ENCODE data around the gene IGFBP3.
"Not testable (repeated sequence)": the region's sequence is repeated elsewhere in the genome, so short reads cannot be mapped to it uniquely, and the experiment has no call there.

The IGFBP3 gene

GRCh38 chr7:45920502-45921380 is at the start of gene IGFBP3:
Gene IGFBP3, minus strand, starts transcription at chr7:45921272. Its CDS starts 132 bp downstream, at chr7:45921140.
- H3K27ac Mint-ChIP-seq, result no peak within 1 kb of the TSS
- H3K9me3 Mint-ChIP-seq, result no peaks in the 10 kb centered on the region
- peaks cover 26% of the 10 kb centered on the region for H3K4me1 Mint-ChIP-seq
- H3K36me3 Mint-ChIP-seq, result no peaks in the 10 kb centered on the region
- H3K4me3 Mint-ChIP-seq, result peak within 1 kb of the TSS; percentile 54
- peaks cover 47% of the 10 kb centered on the region for H3K27me3 Mint-ChIP-seq

GRCh38 chr7:45970454-45970853 is 49.4 kb upstream of the IGFBP3 start:
- Mint-ChIP-seq H3K36me3 (peaks cover 2% of the 10 kb centered on the region), H3K9me3 (no peaks in the 10 kb centered on the region), H3K27me3 (no peaks in the 10 kb centered on the region), H3K27ac (no peak overlapping the region), H3K4me3 (no peak overlapping the region), H3K4me1 (no peaks in the 10 kb centered on the region)

- Mint-ChIP-seq H3K4me1 (no peaks in the 10 kb centered on the region), H3K36me3 (peaks cover 2% of the 10 kb centered on the region), H3K9me3 (no peaks in the 10 kb centered on the region), H3K27ac (no peak overlapping the region), H3K4me3 (no peak overlapping the region), H3K27me3 (no peaks in the 10 kb centered on the region)
Measured at GRCh38 chr7:45969940-45970339, 48.9 kb upstream of the IGFBP3 start.

GRCh38 chr7:45968856-45969541 is 47.9 kb upstream of the IGFBP3 start:
- Mint-ChIP-seq H3K36me3 (peaks cover 2% of the 10 kb centered on the region), H3K4me3 (no peak overlapping the region), H3K27ac (no peak overlapping the region)

GRCh38 chr7:45968312-45968711 is 47.2 kb upstream of the IGFBP3 start:
- Mint-ChIP-seq H3K9me3 (no peaks in the 10 kb centered on the region), H3K36me3 (peaks cover 2% of the 10 kb centered on the region), H3K4me3 (no peak overlapping the region), H3K4me1 (no peaks in the 10 kb centered on the region), H3K27me3 (no peaks in the 10 kb centered on the region), H3K27ac (no peak overlapping the region)

More at GRCh38 chr7:45968856-45969541, 47.9 kb upstream of the IGFBP3 start:
- Mint-ChIP-seq H3K4me1 (no peaks in the 10 kb centered on the region), H3K9me3 (no peaks in the 10 kb centered on the region), H3K27me3 (no peaks in the 10 kb centered on the region)

- Mint-ChIP-seq H3K9me3 (no peaks in the 10 kb centered on the region), H3K27me3 (no peaks in the 10 kb centered on the region), H3K4me3 (no peak overlapping the region), H3K27ac (no peak overlapping the region), H3K36me3 (peaks cover 2% of the 10 kb centered on the region), H3K4me1 (no peaks in the 10 kb centered on the region)
Measured at GRCh38 chr7:45967591-45968157, 46.6 kb upstream of the IGFBP3 start.

- H3K9me3 Mint-ChIP-seq, result no peaks in the 10 kb centered on the region
- H3K4me1 Mint-ChIP-seq, result no peaks in the 10 kb centered on the region
- H3K27me3 Mint-ChIP-seq, result no peaks in the 10 kb centered on the region
- no peak overlapping the region for H3K4me3 Mint-ChIP-seq
- H3K27ac Mint-ChIP-seq, result no peak overlapping the region
- H3K36me3 Mint-ChIP-seq, result no peaks in the 10 kb centered on the region
Measured at GRCh38 chr7:45962861-45963260, 41.8 kb upstream of the IGFBP3 start.

- Mint-ChIP-seq H3K4me3 (no peak overlapping the region), H3K9me3 (peaks cover 7% of the 10 kb centered on the region), H3K4me1 (no peaks in the 10 kb centered on the region), H3K27ac (no peak overlapping the region), H3K36me3 (peaks cover 5% of the 10 kb centered on the region), H3K27me3 (no peaks in the 10 kb centered on the region)
Measured at GRCh38 chr7:45957721-45958120, 36.6 kb upstream of the IGFBP3 start.

GRCh38 chr7:45955286-45955685 is 34.2 kb upstream of the IGFBP3 start:
- H3K27me3 Mint-ChIP-seq, result no peaks in the 10 kb centered on the region
- H3K27ac Mint-ChIP-seq, result no peak overlapping the region
- H3K36me3 Mint-ChIP-seq, result peaks cover 7% of the 10 kb centered on the region
- H3K9me3 Mint-ChIP-seq, result peaks cover 7% of the 10 kb centered on the region
- H3K4me1 Mint-ChIP-seq, result no peaks in the 10 kb centered on the region
- no peak overlapping the region for H3K4me3 Mint-ChIP-seq

GRCh38 chr7:45953055-45953454 is 32.0 kb upstream of the IGFBP3 start:
- H3K4me1 Mint-ChIP-seq, H3K27ac Mint-ChIP-seq, H3K36me3 Mint-ChIP-seq, H3K27me3 Mint-ChIP-seq, H3K4me3 Mint-ChIP-seq, H3K9me3 Mint-ChIP-seq: not testable (repeated sequence)

- peaks cover 35% of the 10 kb centered on the region for H3K4me1 Mint-ChIP-seq
- H3K36me3 Mint-ChIP-seq, result no peaks in the 10 kb centered on the region
- H3K4me3 Mint-ChIP-seq, result no peak overlapping the region
- no peak overlapping the region for H3K27ac Mint-ChIP-seq
- H3K27me3 Mint-ChIP-seq, result no peaks in the 10 kb centered on the region
- no peaks in the 10 kb centered on the region for H3K9me3 Mint-ChIP-seq
Measured at GRCh38 chr7:45944058-45944457, 23.0 kb upstream of the IGFBP3 start.

- Mint-ChIP-seq H3K27me3 (peaks cover 2% of the 10 kb centered on the region), H3K9me3 (no peaks in the 10 kb centered on the region), H3K4me3 (peak overlapping the region; percentile 86), H3K4me1 (peaks cover 35% of the 10 kb centered on the region), H3K36me3 (no peaks in the 10 kb centered on the region), H3K27ac (peak overlapping the region; percentile 52)
Measured at GRCh38 chr7:45940939-45941338, 19.9 kb upstream of the IGFBP3 start.

GRCh38 chr7:45940237-45940781 is 19.2 kb upstream of the IGFBP3 start:
- Mint-ChIP-seq H3K4me1 (peaks cover 35% of the 10 kb centered on the region), H3K27ac (peak overlapping the region; percentile 52), H3K4me3 (peak overlapping the region; percentile 86)
- H3K27me3 Mint-ChIP-seq, H3K9me3 Mint-ChIP-seq, H3K36me3 Mint-ChIP-seq: not testable (repeated sequence)

- H3K27ac Mint-ChIP-seq, result peak overlapping the region; percentile 81
- peak overlapping the region; percentile 72 for H3K4me3 Mint-ChIP-seq
- no peaks in the 10 kb centered on the region for H3K36me3 Mint-ChIP-seq
- H3K27me3 Mint-ChIP-seq, result peaks cover 4% of the 10 kb centered on the region
- H3K4me1 Mint-ChIP-seq, result peaks cover 35% of the 10 kb centered on the region
- H3K9me3 Mint-ChIP-seq, result no peaks in the 10 kb centered on the region
Measured at GRCh38 chr7:45939574-45939973, 18.5 kb upstream of the IGFBP3 start.

- Mint-ChIP-seq H3K36me3 (no peaks in the 10 kb centered on the region), H3K4me3 (no peak overlapping the region), H3K27ac (no peak overlapping the region), H3K27me3 (peaks cover 7% of the 10 kb centered on the region), H3K4me1 (peaks cover 35% of the 10 kb centered on the region), H3K9me3 (no peaks in the 10 kb centered on the region)
Measured at GRCh38 chr7:45938626-45939302, 17.7 kb upstream of the IGFBP3 start.

All from activated naive CD4-positive, alpha-beta T cell treated with anti-CD3 and anti-CD28 coated beads, Interleukin-2, amount 50 U/mL, for 24 hours (primary cell).